Endothelial cell (in vitro differentiated cells): ENCODE results near the gene TRAF5. TPM values are rescaled to one million over a fixed set of nuclear protein-coding genes. Genes with fewer than 3 reads are reported as not detected.

Source experiments
- DNase-seq: peaks from one replicate; pipeline ENCODE4 v3.0.0; 2021; ENCODE audit warnings: low spot score
- H3K27ac Mint-ChIP-seq: one replicate; pipeline ENCODE4 v1.8.0; 2021; ENCODE audit warnings: mixed read lengths, inconsistent platforms; ENCODE audit not compliant: unreplicated experiment
- H3K27me3 Mint-ChIP-seq: one replicate; pipeline ENCODE4 v1.8.0; 2021; ENCODE audit warnings: mild to moderate bottlenecking, moderate library complexity, mixed read lengths, inconsistent platforms; ENCODE audit not compliant: unreplicated experiment
- H3K36me3 Mint-ChIP-seq: one replicate; pipeline ENCODE4 v1.8.0; 2021; ENCODE audit warnings: mild to moderate bottlenecking, low read depth, mixed read lengths, inconsistent platforms; ENCODE audit not compliant: unreplicated experiment
- H3K4me1 Mint-ChIP-seq: one replicate; pipeline ENCODE4 v1.8.0; 2021; ENCODE audit warnings: mild to moderate bottlenecking, mixed read lengths, inconsistent platforms; ENCODE audit not compliant: unreplicated experiment
- H3K4me3 Mint-ChIP-seq: one replicate; pipeline ENCODE4 v1.8.0; 2021; ENCODE audit warnings: mild to moderate bottlenecking, mixed read lengths, inconsistent platforms; ENCODE audit not compliant: unreplicated experiment
- H3K9me3 Mint-ChIP-seq: one replicate; pipeline ENCODE4 v1.8.0; 2021; ENCODE audit warnings: mixed read lengths, inconsistent platforms; ENCODE audit not compliant: unreplicated experiment
- total RNA-seq: library from RNA; stranded (reverse); fragmentation: NEBNext Ultra II Directional; extraction: Animal tissue kit (Norgen Biotek cat#: 25700); gene quantifications from one replicate; pipeline ENCODE4 v1.2.1, GENCODE V29; 2021; ENCODE audit not compliant: unreplicated experiment
- TF ChIP-seq, protein P1 (sequence below): fragments of 200-600 bp; sonication (generic); IDR thresholded peaks from one replicate; pipeline ENCODE4 v1.5.0; 2021; ENCODE audit warnings: antibody characterized with exemption; ENCODE audit not compliant: unreplicated experiment

TRAF5 gene
- total RNA-seq, 1 donor from 2014 or later, result 14.5 TPM

DNA sequence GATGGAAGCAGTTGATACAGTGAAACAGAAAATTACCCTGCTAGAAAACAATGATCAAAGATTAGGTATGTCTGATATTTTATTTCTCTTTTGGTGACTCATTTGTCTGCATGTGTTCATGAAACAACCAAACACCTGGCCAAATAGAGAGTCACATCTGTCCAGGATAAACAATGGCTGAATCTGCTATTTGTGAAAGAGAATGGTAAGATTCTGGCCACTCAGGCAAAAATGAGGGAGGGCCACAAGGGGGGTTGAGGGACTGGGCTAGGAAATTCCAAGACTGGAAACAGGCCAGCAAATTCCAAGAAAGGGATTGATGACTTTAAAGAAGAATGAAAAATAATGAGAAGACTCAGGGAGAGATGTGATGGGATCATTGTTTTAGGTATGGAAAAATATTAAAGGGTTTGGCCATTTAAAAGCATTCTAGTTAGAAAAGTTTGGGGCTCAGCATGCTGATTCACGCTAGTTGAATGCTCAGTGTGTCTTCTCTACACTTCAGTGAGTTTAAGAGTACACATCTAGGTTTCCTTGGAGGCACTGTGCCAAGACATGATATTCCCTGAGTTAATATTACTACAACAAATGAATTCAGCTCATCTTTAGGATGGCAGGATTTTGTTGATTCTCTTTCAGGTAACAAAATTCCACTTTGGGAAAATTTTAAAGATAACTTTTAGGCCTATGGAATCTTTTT, 44.9 kb downstream of the TRAF5 start:
- TF ChIP-seq, protein P1, sequence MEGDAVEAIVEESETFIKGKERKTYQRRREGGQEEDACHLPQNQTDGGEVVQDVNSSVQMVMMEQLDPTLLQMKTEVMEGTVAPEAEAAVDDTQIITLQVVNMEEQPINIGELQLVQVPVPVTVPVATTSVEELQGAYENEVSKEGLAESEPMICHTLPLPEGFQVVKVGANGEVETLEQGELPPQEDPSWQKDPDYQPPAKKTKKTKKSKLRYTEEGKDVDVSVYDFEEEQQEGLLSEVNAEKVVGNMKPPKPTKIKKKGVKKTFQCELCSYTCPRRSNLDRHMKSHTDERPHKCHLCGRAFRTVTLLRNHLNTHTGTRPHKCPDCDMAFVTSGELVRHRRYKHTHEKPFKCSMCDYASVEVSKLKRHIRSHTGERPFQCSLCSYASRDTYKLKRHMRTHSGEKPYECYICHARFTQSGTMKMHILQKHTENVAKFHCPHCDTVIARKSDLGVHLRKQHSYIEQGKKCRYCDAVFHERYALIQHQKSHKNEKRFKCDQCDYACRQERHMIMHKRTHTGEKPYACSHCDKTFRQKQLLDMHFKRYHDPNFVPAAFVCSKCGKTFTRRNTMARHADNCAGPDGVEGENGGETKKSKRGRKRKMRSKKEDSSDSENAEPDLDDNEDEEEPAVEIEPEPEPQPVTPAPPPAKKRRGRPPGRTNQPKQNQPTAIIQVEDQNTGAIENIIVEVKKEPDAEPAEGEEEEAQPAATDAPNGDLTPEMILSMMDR, result no peak
- Mint-ChIP-seq H3K9me3 (no peaks in the 10 kb centered on the region), H3K27me3 (no peaks in the 10 kb centered on the region), H3K27ac (no peak overlapping the region), H3K36me3 (peaks cover 4% of the 10 kb centered on the region), H3K4me1 (peaks cover 12% of the 10 kb centered on the region), H3K4me3 (no peak overlapping the region)
- no peak for DNase-seq

DNA sequence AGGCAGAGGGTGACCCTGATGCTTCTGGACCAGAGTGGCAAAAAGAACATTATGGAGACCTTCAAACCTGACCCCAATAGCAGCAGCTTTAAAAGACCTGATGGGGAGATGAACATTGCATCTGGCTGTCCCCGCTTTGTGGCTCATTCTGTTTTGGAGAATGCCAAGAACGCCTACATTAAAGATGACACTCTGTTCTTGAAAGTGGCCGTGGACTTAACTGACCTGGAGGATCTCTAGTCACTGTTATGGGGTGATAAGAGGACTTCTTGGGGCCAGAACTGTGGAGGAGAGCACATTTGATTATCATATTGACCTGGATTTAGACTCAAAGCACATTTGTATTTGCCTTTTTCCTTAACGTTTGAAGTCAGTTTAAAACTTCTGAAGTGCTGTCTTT, 45.8 kb downstream of the TRAF5 start:
- Mint-ChIP-seq H3K27me3 (no peaks in the 10 kb centered on the region), H3K27ac (no peak overlapping the region), H3K4me3 (no peak overlapping the region), H3K9me3 (no peaks in the 10 kb centered on the region), H3K36me3 (peaks cover under 1% of the 10 kb centered on the region), H3K4me1 (peaks cover 15% of the 10 kb centered on the region)
- DNase-seq, result no peak
- TF ChIP-seq, protein P1, result no peak

- Mint-ChIP-seq H3K9me3 (no peaks in the 10 kb centered on the region), H3K27me3 (no peaks in the 10 kb centered on the region), H3K4me1 (peaks cover 15% of the 10 kb centered on the region), H3K27ac (no peak overlapping the region), H3K4me3 (no peak overlapping the region), H3K36me3 (no peaks in the 10 kb centered on the region)
- no peak for DNase-seq
- TF ChIP-seq, protein P1, result no peak
Measured at GRCh38 chr1:211375146-211375818, 48.6 kb downstream of the TRAF5 start.

DNA sequence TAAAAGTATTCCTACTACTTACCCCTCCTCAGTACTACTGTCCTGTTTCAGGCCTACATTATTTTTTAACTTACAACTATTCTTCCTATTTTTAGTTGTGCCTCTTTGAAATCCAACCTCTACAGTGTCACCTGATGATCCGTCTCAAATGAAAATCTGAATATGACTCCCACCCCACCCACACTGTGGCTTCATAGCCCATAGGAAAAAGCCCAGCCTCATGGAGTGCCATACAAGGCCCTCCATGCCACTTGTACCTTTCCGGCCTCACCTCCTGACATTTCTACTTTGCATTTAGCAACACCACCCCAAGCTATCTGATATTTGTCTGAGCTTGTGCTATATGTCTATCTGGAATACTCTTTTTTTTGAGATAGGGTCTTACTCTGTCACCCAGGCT, 49.3 kb downstream of the TRAF5 start:
- no peak overlapping the region for H3K4me3 Mint-ChIP-seq

More for the DNA sequence above, 49.3 kb downstream of the TRAF5 start:
- no peak overlapping the region for H3K27ac Mint-ChIP-seq
- peaks cover 15% of the 10 kb centered on the region for H3K4me1 Mint-ChIP-seq
- no peaks in the 10 kb centered on the region for H3K27me3 Mint-ChIP-seq
- DNase-seq, result no peak
- H3K36me3 Mint-ChIP-seq, result no peaks in the 10 kb centered on the region
- H3K9me3 Mint-ChIP-seq, result no peaks in the 10 kb centered on the region
- TF ChIP-seq, protein P1, result no peak
